ENCODE data around the gene TUB. TPM values are rescaled to one million over a fixed set of nuclear protein-coding genes. Genes with fewer than 3 reads are reported as not detected.
A peak's percentile ranks its signal among the peaks of the same experiment; 100 is the strongest.

TUB gene
- total and polyA plus RNA-seq, 10 donors = 0.17 to 3.2 (median 1.8) TPM

- no peaks in the 10 kb centered on the region for H3K9me3 ChIP-seq
- peak; percentile 68 for DNase-seq
- H3K27ac ChIP-seq = no peak overlapping the region
- intact Hi-C loops (cut with DNase I; ENCODE audit: low total_unique reads) = no loop called here
- H3K27me3 ChIP-seq (replicated peaks in 1 of 7) = peaks cover 0 to 9% (median 0%) of the 10 kb centered on the region in 7 donors
- peaks cover 0 to 4% (median 0%) of the 10 kb centered on the region in 6 donors for H3K4me1 ChIP-seq
- TF ChIP-seq POLR2A (IDR thresholded peaks at IDR 0.05) (no peak), POLR2AphosphoS5 (IDR thresholded peaks at IDR 0.05) (no peak), CTCF (IDR thresholded peaks at IDR 0.05 in 8 of 11, conservative IDR thresholded peaks at IDR 0.05 in 3 of 11) (no peak)
- 68 to 77% (median 76%) methylated on average over 10 of the region's 10 CpGs for WGBS, 5 donors
- no peaks in the 10 kb centered on the region for H3K36me3 ChIP-seq
- no peak overlapping the region for H3K4me3 ChIP-seq
Measured at GRCh38 chr11:8055836-8056526, 25.0 kb upstream of the TUB start.

GRCh38 chr11:8056810-8057463 lies 24.1 kb upstream of the TUB start:
- TF ChIP-seq POLR2A (IDR thresholded peaks at IDR 0.05) = no peak
- TF ChIP-seq CTCF (IDR thresholded peaks at IDR 0.05 in 8 of 11, conservative IDR thresholded peaks at IDR 0.05 in 3 of 11) = no peak
- no peak for TF ChIP-seq POLR2AphosphoS5 (IDR thresholded peaks at IDR 0.05)
- peaks cover 0 to 4% (median 0%) of the 10 kb centered on the region in 6 donors for H3K4me1 ChIP-seq
- WGBS, 5 donors = 60 to 76% (median 71%) methylated on average over 12 of the region's 12 CpGs
- H3K36me3 ChIP-seq = no peaks in the 10 kb centered on the region
- no peak overlapping the region for H3K4me3 ChIP-seq
- intact Hi-C loops (cut with DNase I; ENCODE audit: low total_unique reads) = no loop called here
- DNase-seq = peak; percentile 20
- H3K27me3 ChIP-seq (replicated peaks in 1 of 7) = peaks cover 0 to 9% (median 0%) of the 10 kb centered on the region in 7 donors
- no peaks in the 10 kb centered on the region for H3K9me3 ChIP-seq
- H3K27ac ChIP-seq = no peak overlapping the region

- WGBS, 5 donors = 90 to 96% (median 95%) methylated on average over 9 of the region's 9 CpGs
- H3K27me3 ChIP-seq (replicated peaks in 1 of 7) = peaks cover 0 to 9% (median 0%) of the 10 kb centered on the region in 7 donors
- no peaks in the 10 kb centered on the region for H3K9me3 ChIP-seq
- peaks cover 0 to 4% (median 0%) of the 10 kb centered on the region in 6 donors for H3K4me1 ChIP-seq
- DNase-seq = peak; percentile 54
- TF ChIP-seq CTCF (IDR thresholded peaks at IDR 0.05 in 8 of 11, conservative IDR thresholded peaks at IDR 0.05 in 3 of 11) (no peak), POLR2AphosphoS5 (IDR thresholded peaks at IDR 0.05) (no peak), POLR2A (IDR thresholded peaks at IDR 0.05) (no peak)
- H3K27ac ChIP-seq = no peak overlapping the region
- intact Hi-C loops (cut with DNase I; ENCODE audit: low total_unique reads) = no loop called here
- no peaks in the 10 kb centered on the region for H3K36me3 ChIP-seq
- H3K4me3 ChIP-seq = no peak overlapping the region
Measured at GRCh38 chr11:8058216-8058615, 22.8 kb upstream of the TUB start.

- Histone ChIP-seq H3K4me1 (peaks cover 0 to 4% (median 0%) of the 10 kb centered on the region in 6 donors), H3K9me3 (no peaks in the 10 kb centered on the region), H3K4me3 (no peak overlapping the region), H3K27me3 (replicated peaks in 1 of 7) (peaks cover 0 to 6% (median 0%) of the 10 kb centered on the region in 7 donors), H3K36me3 (no peaks in the 10 kb centered on the region), H3K27ac (no peak overlapping the region)
- peak; percentile 19 for DNase-seq
- intact Hi-C loops (cut with DNase I; ENCODE audit: low total_unique reads) = no loop called here
- TF ChIP-seq POLR2A (IDR thresholded peaks at IDR 0.05) (no peak), POLR2AphosphoS5 (IDR thresholded peaks at IDR 0.05) (no peak), CTCF (IDR thresholded peaks at IDR 0.05 in 8 of 11, conservative IDR thresholded peaks at IDR 0.05 in 3 of 11) (no peak)
- 80 to 86% (median 83%) methylated on average over 8 of the region's 8 CpGs for WGBS, 5 donors
Measured at GRCh38 chr11:8059030-8059429, 22.0 kb upstream of the TUB start.

Measured in spleen (tissue), 11 donors.